LHCN-M2 (cell line): ENCODE results near the gene ZNF580. TPM values are rescaled to one million over a fixed set of nuclear protein-coding genes. Genes with fewer than 3 reads are reported as not detected.
A peak's percentile ranks its signal among the peaks of the same experiment; 100 is the strongest.

Experiments used
- DNase-seq: peaks from one replicate; pipeline ENCODE4 v3.0.0-alpha.2; 2012; ENCODE audit warnings: low read depth
- total RNA-seq: library from RNA; depleted of rRNA; stranded (reverse); fragments of >200 nt; gene quantifications from 2 replicates; pipeline ENCODE4 v1.2.3, GENCODE V29; 2014

ZNF580 gene
- total RNA-seq, 1 experiment from 2014 or later, result 15.3 TPM

DNA sequence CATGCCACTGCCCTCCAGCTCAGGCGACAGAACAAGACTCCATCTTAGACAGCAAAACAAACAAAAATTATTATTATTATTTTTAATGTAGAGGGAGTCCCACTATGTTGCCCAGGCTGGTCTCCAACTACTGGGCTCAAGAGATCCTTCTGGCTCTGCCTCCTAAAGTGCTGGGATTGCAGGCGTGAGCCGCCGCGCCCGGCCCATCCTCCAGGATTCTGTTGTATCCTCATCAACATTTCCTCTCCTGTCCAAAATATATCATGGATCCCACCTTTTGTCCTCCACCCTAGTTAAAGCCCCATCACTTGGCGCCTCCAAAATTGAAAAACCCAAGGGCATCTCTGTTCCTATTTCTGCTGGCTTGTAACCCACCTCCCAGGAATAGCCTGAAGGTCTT lies 17.7 kb upstream of the ZNF580 start:
- DNase-seq, result no peak

DNA sequence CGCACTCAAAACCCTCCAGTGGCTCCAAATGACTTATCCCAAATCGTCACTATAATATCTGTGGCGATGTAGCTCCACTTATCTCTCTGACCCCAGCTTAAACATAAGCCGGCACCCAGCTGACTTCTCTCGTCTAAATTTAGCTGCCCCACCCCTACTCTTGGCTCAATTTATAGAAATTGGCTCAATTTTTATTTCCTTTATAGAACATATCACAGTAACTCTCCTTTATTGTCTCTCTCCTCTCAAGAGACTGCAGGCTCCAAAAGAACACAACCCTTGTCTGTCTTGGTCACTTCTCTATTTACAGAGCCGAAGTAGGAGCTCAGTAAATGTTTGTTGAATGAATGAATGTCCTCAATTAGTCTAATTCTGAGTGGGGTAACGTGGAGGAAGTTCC lies 17.2 kb upstream of the ZNF580 start:
- DNase-seq, result no peak

DNA sequence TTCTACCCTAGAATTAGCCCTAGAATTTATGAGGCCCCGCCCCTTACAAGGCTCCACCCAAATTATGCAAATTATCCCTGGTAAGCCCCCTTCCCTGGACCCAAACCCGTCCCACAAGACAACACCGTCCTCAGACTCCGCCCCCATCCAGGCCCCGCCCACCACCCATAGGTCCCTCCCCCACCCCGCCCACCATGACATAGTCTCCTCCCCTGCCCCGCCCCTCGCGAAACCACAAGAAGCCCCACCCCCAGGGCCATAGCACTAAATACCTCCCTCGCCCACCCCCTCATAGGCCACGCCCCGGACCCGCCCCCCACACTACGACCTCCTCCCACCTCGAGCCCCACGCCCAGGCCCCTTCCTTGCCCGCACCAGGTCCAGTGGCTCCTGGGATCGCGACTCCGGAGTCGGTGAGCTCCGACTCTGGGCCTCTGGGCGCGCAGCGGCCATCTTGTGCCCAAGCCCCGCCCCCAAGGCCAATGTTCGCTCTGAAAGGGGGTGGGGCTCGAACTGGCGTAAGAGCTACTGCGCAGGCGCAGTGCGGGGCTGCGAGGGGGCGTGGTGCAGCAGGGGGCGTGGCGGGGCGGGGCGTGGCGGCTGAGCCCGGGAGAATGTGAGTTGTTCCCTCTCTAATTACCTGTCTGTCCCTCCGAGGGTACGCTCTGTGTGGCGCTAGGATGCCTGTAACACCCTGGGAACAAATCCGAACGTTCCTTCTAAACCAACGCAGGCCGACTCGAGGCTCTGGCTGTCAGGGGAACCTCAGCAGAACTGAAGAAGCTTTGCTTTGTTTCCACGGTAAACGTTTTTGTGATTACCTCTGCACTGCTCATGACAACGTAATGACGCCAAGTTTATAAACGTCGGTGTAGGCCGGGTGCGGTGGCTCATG lies 16.4 kb upstream of the ZNF580 start, which contains the start of gene ZNF784:
ZNF784 (minus strand) TSS at position 458 of the 895 bp plus-strand sequence; CDS start at position 453, 5 bp downstream.
- DNase-seq, result peak; percentile 87

DNA sequence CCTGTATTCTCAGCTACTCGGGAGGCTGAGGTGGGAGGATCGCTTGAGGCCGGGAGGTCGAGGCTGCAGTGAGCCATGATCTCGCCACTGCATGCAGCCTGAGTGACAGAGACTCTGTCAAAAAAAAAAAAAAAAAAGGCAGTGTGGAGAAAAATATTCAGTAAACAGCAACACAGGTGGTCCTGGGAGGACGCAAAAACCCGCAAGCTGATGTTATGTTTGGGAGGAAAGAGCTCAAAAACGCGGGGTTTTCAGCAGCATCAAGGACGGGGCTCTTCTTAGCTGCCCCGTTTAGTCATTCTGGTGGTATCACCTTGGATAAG lies 15.8 kb upstream of the ZNF580 start:
- no peak for DNase-seq

DNA sequence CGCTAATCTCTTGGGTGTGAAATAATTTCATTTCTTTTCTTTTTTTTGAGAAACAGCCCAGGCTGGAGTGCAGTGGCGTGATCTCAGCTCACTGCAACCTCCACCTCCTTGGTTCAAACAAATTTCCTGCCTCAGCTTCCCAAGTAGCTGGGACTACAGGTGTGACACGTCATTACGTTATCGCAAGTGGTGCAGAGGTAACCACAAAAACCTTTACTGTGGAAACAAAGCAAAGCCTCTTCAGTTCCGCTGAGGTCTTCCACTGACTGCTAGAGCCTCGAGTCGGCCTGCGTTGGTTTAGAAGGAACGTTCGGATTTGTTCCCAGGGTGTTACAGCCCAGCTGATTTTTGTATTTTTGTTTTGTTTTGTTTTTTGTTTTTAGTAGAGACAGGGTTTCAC lies 14.5 kb upstream of the ZNF580 start:
- DNase-seq, result no peak

DNA sequence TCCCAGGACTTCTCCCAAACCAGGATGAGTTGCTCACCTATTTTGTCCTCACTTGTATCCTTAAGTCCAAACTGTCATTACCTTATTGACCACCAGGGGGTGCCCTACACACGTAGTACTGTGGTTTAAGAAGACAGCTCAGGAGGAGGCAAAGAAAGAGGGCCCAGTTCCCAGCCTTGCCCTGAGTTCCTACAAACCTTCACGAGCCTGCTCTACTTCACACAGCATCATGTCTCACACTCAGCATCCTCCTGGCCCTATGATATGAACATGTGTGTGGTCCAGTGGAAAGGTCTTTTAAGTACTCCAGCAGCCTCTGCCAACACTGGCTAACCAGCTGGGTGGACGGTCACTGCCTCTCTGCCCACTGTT lies 8.4 kb upstream of the ZNF580 start:
- DNase-seq, result peak; percentile 88

DNA sequence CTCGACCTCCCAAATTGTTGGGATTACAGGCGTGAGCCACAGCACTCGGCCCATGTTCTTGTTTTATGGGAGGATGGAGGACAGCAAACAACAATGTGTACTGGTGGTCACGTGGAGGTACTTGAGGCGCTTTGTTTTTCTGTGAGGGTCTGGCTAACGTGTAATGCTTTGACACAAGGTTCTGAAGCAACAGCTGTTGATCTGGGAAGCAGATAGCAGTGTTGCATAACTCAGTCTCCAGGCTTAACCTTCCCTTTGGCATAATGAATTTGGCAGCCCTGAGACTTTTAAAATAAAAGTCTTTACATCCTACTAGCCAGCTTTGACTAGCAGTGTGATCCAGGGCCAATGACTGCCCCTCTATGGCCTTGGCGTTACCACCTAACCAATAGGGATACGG lies 6.9 kb upstream of the ZNF580 start:
- DNase-seq, result no peak

DNA sequence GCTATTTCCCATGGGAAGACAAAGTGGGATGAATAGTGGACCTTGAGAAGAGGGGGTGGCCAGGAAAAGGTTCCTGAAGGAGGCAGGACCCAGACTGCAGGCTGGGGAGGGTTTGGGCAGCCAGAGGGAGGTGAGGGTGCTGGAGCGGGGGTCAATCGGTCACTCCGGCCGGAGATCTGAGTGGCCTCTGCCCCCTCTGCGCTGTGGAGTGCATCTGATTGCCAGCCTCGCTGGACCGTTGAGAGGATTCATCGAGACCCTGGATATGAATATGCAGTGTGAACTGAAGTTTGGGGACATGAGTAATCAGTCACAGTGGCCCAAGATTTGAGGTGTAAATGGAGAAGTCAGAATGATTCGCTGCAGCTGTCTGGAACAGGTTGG lies 5.5 kb upstream of the ZNF580 start:
- no peak for DNase-seq

DNA sequence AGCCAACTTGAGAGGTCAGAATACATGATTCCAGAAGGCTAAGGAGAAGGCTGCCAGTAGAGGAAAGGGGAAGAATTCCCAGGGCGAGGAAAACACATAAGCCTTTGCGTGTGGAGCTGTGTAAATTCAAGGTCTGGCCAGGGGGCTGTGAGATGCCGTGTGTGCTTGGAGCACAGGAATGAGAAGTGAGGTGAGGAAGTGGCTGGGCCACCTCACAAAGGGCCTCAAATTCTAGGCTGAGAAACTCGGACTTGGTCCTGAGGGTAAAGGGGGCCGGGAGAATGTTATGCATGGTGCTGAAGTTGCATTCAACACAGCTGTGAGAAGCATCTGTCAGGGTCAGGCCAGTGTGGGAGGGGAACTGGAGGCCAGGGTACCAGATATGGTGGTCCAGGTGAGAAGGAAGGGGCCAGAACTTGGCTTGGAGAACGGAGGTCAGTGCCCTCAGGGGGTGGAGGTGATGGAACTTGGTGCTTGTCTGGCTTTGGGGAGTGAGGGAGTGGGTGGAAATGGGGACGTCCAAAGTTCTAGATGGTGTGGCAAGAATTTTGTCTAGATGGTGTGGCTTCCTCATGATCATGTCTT lies 4.9 kb upstream of the ZNF580 start:
- no peak for DNase-seq

DNA sequence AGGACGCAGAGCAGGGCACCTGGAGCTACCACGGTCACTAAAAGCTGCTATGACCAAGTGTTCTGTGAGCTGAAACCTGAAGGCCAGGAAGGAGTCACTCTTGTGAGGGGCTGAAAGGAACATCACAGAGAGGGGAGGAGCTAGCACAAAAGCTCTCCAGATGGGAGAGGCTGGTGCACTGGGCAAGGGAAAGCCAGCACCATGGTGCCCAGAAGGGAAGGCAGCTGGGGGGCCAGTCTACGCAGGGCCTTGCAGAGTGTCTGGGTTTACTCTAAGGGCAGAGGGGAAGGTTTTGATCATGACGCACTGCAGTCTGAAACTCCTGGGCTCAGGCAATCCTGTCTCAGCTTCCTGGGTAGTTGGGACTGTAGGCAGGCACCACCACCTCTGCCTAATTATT lies 4.1 kb upstream of the ZNF580 start:
- DNase-seq, result no peak

DNA sequence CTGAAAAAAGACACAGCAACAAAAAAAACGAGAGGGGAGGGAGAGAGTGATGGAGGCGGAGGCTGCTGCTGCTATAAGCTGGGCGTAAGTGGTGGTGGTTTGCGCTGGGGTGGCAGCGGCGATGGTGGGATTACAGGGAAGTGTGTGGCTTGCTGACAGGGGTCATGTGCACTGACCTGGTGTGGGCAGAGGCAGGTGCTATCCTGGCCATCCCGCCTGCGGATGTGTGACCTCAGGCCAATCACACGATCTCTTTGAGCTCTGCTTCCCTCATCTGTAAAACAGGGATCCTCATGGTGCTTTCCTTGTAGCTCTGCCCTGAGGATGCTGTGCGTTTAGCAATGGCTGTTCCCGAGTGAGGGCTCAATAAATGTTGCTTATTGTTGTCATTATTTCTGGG lies 3.3 kb upstream of the ZNF580 start:
- no peak for DNase-seq

DNA sequence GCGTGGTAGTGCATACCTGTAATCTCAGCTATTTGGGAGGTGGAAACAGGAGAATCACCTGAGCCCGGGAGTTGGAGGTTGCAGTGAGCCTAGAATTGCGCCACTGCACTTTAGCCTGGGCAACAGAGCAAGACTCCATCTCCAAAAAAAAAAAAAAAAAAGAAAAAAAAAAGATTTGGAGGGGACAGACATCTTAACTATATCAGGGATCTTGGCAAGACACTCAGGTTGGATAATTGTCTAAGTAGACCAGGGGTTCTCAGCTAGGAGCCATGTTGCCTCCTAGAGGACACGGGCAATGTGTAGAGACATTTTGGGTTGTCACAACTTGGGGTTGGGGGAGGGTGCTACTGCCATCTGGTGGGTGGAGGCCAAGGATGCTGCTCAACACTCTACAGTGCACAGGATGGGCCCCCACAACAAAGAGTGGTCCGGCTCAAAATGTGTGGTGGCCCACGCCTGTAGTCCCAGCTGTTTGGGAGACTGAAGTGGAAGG lies 1.9 kb upstream of the ZNF580 start:
- DNase-seq, result peak; percentile 56

DNA sequence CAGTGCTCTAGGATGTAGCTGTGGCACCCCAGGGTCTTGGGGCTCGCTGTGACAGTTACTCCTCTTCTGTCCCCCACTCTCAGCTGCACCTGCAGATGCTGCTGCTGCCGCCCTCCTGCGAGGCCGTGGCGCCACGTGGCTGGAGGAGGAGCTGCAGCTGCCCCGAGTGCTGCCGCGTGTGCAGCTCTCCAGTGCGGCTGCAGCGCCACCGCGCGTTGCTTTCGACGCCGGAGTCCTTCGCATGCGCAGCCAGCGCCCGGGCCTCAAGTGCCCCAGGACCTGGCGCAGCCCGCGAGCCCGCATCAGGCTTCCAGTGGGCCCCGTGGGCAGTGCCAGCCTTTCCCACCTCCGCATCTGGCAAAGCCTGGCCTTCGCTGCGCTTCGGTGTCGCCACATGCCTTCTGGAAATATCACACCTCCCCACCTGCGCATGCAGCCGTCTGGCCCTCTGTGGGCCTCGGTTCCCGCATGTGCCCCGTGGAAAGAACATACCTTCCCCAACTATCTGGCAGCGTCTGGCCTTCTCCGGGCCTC lies 692 bp upstream of the ZNF580 start:
- peak; percentile 78 for DNase-seq

DNA sequence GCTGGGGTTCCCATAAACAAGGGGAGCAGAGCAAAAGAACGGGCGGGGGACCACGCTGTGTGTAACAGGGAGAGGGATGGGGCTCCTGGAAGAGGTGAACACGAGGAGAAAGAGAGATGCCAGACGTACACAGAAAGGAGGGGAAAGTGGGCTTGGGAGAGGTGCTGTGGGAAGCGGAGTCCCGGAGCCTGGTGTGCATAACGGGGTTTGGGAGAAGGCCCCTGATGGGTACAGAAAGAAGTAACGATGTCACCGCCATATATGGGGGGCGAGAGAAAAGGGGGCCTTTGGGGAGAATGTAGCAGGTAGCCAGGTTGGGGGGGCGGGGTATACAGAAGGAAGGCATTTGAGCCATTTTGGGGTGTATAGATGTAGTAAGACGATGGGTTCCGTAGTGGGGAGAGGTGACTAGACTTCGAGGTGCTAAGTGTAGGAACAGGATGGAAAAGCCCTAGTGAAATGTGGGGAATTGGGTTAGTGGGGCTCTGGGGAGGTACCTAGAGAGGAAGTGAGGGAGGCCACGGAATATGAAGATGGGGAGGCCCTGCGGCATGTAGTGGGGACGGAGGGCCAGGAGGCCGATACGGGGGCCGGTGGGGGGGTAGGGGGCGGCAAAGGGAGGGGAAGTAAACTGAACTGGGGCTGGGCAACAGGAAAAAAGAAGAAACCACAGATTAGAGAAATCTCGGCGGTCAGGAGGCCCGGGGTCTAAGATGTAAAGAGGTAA lies 787 bp downstream of the ZNF580 start:
- DNase-seq, result no peak

DNA sequence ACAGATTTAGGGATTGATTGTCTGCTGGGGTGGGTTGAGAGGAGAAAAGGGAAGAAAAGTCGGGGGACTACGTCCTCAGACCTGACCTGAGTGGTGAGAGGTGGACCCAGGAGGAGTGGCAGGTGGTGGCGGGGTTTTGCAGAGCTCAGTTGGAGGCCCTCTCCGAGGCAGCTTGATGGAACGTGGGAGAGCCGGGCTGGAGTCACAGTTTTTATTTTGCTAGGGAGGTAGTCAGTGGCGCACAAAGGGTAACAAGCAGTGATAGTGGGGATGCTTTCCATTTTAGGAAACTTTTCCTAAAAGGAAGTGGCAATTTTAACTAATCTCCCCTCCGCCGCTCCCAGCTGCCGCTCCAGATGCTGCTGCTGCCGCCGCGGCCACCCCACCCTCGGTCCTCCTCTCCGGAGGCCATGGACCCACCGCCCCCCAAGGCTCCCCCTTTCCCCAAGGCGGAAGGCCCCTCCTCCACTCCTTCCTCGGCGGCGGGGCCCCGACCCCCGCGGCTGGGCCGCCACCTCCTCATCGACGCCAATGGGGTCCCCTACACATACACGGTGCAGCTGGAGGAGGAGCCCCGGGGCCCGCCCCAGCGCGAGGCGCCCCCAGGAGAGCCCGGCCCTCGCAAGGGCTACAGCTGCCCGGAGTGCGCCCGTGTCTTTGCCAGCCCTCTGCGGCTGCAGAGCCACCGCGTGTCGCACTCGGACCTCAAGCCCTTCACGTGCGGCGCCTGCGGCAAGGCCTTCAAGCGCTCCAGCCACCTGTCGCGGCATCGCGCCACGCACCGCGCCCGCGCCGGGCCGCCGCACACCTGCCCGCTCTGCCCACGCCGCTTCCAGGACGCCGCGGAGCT lies 1.6 kb downstream of the ZNF580 start:
- DNase-seq, result no peak

DNA sequence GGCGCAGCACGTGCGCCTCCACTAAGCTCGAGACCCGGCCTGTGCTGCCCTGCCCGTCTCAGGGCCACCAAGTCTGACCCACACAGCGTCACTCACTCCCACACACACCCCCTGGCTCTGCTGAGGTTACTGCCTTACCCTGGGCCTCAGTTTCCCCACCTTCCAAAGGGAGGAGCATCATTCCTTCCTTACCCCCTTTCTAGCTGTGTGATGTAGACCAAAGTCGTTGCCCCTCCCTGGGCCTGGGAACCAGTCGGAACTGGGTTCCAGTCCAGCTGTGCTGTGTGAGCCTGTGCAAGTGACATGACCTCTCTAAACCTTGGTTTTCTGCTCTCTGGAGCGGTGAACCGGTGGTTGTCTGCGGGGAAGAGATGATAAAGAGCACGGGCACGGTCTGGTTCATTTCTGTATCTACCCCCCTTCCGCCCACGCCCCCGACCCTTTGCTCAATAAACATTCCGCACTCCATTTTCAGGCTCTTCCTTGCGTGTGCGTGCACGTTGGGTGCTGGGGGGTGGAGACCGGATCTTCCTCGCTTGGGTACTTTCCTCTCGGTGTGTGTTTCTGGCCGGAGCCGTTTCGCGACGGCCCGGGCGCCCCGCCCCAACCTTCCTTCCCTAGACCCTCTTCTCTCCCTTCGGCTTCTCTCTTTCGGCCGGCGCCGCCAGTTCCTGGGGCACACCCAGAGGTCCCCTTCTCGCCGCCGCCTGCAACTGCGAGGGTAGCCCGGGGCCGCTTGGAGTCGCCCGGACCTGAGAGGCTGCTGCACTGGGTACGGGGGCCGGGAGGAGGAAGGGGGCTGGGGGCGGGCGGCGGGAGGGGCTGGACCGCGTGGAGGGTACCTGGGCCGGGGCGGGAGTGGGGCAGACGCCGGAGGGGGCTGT lies 2.4 kb downstream of the ZNF580 start, which contains the start of gene ZNF581:
ZNF581 (plus strand) TSS at position 647 of the 884 bp plus-strand sequence. CDS start 923 bp downstream, outside the sequence.
- DNase-seq, result peak; percentile 68

DNA sequence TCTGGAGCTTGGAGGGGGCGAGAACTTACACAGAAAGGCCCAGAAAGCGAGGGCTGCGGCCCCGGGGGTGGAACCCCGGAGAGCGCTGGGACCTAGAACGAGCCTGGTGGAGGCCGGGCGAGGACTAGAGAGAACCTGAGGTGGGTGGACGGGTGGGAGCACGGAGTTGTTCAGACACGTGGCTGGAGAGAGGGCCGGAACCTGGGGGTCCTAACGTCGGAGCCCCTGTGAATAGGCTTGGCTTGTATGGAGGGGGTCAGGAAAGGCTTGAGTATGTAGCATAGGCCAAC lies 3.0 kb downstream of the ZNF580 start:
- DNase-seq, result no peak

DNA sequence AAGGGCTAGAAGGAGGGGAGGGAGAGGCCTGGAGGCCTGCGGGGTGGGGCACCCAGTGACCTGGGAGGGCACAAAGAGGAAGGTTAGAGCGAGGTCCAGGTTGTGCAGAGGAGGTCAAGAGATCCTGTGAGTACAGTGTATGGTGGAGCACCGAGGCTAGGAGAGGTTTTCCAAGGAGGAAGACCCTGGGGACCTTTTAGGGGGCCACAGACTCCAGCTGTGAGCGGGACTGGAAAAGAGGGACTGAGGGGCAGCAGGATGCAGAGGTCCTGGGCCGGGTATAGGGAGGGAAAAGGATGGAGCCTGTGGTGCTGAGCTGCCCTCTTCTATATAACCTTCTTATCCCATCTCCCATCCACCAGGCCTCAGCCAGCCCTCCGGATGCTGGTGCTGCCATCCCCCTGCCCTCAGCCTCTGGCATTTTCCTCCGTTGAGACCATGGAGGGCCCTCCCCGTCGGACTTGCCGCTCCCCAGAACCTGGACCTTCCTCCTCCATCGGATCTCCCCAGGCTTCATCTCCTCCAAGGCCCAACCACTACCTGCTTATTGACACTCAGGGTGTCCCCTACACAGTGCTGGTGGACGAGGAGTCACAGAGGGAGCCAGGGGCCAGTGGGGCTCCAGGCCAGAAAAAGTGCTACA lies 3.5 kb downstream of the ZNF580 start:
- no peak for DNase-seq

DNA sequence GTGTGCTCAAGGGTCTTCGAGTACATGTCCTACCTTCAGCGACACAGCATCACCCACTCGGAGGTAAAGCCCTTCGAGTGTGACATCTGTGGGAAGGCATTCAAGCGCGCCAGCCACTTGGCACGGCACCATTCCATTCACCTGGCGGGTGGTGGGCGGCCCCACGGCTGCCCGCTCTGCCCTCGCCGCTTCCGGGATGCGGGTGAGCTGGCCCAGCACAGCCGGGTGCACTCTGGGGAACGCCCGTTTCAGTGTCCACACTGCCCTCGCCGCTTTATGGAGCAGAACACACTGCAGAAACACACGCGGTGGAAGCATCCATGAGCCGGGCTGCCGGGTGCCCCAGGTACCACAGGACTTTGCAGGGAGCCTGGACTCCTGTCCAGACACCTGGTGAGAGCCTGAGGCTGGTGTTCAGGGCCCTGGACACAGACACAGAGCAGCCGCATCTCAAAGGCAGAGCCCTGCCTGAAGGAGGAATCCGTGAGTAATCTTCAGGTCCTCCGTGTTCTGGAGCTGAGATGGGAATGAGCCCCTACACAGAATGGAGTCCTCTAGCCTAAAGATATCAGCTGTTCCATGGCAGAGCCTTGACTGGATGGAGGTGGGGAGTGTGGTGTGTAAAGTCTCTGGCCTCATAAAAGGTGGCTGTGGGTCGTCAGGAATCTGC lies 4.2 kb downstream of the ZNF580 start:
- no peak for DNase-seq
